Stimulated activated CD4-positive, alpha-beta T cell treated with anti-CD3 and anti-CD28 coated beads, Interleukin-1b, Interleukin-23, amount 100 ng/mL, for 1 hour (primary cell): ENCODE results near the gene AQP6.

Experiments
- DNase-seq, 2 donors: peaks; one replicate each; pipeline ENCODE4 v3.0.0-alpha.2; 2020; ENCODE audit warnings: low read depth in 2 of 2

Gene AQP6, protein sequence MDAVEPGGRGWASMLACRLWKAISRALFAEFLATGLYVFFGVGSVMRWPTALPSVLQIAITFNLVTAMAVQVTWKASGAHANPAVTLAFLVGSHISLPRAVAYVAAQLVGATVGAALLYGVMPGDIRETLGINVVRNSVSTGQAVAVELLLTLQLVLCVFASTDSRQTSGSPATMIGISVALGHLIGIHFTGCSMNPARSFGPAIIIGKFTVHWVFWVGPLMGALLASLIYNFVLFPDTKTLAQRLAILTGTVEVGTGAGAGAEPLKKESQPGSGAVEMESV

DNA sequence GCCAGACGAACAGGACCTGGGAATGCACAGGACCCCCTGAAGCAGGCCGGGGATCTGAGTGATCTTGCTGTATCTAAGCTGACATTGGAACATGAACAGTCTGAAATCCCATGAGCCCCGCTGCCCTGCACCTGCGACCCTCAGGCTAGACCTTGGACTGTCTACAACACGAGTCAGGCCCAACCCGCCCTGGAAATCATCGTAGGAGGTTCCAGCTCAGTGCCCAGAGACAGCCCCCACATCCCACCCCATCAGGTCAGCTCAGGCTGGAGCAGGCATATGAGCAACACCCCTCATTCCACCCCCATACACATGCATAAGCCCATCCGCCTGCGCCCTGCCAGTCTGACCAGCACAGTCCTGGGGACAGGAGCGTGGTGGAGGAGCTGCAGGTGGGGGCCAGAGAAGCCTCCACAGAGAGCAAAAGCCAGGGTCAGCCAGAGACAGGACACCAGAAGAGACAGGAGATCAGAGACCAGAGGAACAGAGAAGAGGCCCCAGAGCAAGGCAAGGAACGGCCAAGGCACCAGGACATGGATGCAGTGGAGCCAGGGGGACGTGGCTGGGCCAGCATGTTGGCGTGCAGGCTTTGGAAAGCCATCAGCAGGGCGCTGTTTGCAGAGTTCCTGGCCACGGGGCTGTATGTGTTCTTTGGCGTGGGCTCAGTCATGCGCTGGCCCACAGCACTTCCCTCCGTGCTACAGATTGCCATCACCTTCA is at the start of gene AQP6:
AQP6 (plus strand) TSS at position 307 of the 720 bp plus-strand sequence; CDS start at position 534, 227 bp downstream.
- DNase-seq: no peak

DNA sequence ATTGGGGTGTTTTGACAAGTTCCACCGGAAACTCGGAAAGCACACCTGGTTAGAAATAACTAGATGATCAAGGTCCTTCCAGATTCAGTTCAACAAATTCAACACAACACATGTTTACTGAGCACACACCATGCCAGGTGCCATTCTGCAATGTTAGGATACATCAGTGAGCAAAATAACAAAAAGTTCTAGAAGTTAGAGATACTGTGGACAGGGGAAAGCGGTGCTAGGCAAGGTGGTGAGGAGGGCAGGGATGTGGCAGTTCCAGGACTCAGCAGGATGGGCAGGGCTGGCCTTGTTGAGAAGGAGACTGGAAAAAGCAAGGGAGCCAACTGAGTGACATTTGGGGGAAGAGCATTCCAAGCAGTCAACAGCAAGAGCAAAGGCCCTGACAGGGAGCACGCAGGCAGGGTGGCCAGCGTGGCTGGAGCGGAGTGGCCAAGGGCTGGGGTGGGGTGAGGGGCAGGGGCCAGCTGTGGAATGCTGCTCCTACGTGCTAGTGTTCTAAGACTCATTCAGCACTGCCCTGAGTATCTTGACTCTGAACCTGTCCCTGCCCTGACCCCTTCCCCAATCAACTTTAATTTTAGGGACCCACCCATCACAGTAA is 49.6 kb upstream of the AQP6 start:
- DNase-seq: no peak

DNA sequence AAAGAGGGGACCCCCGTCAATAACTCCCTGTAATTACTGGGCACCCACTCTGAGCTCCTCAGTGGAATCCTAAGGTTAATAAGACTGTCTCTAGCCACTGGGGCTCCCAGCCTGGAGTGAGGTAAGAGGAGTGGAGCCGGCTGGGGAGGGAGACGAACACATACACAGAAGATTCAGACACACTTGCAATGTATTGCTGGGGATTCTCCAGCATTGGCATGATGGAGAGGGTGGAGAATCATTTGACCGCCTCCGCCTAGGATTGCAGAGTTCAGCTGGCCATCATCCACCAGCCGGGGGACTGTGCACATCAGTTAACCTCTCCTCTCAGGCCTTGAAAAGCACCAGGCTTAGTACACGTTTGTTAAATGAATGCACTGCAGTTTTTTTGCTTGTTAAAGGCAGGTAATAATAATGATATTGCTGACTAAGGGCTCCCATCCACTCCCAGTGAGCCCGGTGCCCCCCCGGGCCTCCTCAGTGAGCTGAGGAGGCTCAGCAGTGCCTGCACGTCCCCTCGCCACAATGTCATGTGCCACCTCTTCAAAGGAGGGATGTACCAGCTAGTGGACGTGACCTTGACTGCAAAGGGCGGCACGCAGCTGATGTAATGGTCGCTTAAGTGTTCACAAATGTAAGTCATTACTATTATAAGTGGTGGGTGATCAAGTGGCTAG is 48.7 kb upstream of the AQP6 start:
- no peak for DNase-seq

DNA sequence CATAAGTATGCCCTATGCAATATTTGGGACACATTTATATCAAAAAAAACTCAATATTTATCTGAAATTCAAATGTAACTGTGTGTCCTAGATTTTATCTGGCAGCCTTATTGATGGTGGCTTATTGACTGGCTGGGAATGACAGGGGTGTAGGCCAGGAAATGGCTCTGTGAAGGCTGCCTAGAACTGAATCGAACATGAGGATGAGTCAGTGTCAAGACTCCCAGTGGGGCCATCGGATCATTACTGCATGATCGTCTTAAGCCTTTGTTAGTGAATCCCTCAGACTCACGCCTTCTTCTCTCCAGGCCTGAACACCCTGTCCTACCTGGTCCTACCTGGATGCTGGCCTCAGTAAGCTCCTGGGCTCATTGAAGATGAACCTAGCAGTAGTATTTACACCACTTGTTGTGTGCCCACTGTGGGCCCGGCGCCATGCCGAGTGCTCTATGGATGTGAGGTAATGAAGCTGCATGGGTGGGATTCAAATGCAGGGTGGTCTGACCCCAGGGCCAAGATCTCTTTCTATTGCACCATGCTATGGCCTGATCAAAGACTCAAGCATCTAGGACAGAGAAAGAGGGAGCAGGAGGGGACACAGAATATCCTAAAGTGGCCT is 48.0 kb upstream of the AQP6 start:
- no peak for DNase-seq

DNA sequence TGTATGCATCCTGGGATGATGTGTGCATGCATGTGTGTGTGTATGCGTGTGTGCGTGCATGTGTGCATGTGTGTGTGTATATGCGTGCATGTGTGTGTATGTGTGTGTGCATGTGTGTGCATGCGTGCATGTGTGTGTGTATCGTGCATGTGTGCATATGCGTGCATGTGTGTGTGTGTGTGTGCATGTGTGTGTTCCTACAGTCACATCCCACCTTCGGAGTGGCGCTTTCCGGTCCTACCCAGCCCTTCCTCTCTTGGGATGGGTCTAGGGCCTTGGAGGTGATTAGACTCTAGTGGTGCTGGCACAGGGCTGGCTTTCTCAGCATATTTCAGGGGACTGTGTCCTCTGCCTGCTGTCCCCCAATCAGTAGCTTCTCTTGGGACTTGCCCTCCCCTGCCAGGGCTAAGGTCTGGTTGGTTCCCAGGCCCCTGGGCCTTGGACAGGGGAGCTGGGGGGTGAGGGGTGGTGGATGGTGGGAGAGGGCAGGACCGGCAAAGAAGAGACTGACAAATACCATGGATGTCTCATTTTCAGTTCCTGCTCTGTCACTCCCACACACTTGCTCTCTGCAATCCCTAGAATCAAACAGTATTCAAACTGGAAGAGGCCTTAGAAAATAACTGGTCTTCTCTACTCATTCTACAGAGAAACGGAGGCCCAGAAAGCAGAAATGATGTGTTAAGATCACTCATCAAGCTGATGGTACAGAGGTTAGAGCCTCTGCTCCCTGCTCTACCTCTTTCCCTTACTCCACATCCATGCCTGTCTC is 47.1 kb upstream of the AQP6 start:
- DNase-seq: no peak

DNA sequence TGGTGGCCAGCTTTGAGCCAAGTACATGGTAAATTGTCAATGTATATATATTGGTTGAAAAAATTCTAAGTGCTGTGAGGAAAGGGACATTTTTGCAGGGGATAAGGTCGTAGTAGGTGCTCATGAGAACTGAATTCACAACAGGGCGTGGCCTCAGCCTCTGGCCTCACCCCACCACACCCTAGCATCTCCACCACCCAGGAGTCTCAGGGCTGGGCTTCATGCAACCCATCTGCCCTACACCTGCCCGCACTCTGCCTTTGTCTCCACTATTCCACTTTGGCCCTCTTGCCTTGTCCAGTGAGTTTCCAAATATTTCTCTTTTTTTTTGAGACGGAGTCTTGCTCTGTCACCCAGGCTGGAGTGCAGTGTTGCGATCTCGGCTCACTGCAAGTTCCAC is 44.3 kb upstream of the AQP6 start:
- DNase-seq: no peak

DNA sequence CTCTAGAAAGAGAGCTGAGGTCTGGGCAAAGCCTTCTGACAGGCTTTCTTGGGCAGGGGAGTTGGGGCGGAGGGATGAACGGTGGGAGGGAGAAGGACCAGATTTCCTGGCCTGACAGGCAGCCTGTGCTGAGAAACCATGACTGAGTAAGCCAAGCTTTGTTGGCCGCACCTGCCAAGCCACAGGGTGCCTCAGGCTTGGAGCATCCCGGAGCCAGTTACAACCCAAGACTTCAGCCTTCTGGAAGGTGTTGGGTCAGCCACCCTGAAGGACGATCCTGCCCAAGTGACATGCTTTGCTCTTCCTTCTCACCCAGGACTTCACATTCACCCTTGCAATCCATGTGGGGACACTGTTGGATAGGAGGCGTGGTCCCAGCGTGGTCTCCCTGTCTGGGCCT is 43.2 kb upstream of the AQP6 start:
- no peak for DNase-seq

DNA sequence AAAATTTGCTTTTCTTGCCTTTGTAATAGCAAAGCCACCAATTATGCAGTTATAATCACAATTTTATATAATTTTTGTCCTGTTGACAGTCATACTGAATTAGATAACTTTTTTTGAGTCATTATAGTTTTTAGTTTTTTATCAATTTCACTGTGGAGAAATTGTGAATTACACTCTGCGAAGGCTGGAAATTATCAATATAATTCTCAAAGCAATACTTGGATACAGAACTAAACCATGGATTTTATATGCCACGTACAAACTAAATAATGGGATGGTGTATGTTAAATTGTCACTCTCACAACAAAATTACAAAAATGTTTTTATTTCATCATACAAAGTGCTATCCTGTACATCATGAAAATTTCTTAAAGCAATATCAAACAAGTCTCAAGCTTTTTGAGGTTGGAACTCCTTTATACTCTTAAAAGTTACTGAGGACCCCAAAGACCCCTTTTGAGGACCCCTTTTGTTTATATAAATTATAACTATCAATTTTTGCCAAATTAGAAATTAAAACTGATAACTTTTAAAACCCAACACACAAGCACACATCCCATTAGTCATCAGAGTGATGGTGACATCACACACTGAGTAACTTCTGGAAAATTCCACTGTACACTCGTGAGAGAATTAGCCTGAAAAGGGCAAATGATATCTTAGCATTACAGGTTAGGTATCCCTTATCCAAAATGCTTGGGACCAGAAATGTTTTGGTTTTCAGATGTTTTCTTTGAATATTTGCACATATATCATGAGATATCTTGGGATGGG is 42.0 kb upstream of the AQP6 start:
- no peak for DNase-seq

DNA sequence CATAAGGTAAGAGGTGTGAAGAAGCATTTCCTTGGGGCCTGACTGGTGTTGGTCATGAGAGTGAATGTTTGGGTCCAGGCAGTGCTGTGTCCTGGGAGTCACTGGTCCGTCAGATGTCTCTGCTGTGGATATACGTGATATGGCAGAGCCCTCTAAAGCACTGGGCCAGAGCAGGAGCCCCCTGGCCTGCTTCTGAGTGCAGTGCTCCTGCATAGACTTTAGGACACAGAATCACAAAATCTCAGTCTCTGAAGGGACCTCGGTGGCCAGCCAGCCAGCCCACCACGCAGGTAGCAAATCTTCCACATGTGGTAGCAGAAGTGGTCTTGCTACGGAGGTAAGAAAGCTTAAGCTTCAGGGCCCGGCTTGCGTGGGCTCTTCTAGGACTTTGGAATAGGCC is 40.7 kb upstream of the AQP6 start:
- no peak for DNase-seq

DNA sequence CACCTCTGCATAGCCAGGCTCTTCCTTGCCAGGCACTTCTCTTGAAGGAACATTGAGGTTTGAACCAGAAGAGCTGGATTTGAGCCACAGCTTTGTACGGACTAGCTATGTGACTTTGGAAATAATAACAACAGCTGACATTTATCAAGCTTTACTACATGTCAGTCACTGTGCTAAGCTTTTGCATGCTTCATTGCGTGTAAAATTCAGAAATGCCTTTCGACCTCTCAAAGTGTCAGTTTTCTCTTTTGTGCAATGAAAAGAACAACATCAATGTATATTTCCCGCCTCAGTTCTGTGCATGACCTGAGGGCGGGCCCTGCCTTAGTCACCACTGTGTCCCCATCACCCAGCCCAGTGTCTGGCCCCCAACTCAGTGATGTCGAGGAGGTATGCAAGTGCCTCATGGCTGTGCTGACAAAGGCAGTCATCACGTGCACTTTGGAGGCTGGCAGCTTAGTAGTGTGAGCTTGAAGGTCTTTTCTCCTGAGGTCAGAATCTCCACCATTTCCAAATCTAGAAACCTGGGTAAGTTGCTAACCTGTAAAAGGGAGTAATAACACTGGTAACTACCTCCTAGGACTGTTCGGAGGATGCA is 40.1 kb upstream of the AQP6 start:
- DNase-seq: no peak

DNA sequence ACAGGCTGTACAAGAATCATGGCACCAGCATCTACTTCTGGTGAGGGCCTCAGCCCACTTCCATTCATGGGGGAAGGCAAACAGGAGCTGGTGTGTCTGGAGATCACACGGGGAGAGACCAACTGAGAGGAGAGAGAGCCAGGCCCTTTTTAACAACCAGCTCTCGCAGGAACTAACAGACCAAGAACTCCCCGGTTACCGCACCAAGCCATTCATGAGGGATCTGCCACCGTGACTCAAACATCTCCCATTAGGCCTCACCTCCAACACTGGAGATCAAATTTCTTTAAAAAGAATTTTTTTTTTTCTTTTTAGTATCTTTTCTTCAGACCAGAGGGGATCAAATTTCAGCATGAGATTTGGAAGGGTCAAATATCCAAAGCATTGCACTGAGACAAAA is 39.0 kb upstream of the AQP6 start:
- no peak for DNase-seq

DNA sequence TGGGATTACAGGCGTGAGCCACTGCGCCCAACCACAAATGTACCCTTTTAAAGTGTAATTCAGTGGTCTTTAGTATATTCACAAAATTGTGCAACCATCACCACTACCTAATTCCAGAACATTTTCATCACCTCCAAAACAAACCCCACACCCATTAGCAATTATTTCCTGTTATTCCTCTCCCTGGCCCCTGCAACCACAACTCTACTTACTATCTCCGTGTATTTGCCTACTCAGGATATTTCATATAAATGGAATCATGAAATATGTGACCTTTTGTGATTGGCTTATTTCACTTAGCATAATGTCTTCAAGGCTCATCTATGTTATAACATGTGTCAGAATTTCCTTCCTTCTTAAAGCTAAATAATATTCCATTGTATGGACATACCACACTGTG is 38.2 kb upstream of the AQP6 start:
- DNase-seq: no peak

DNA sequence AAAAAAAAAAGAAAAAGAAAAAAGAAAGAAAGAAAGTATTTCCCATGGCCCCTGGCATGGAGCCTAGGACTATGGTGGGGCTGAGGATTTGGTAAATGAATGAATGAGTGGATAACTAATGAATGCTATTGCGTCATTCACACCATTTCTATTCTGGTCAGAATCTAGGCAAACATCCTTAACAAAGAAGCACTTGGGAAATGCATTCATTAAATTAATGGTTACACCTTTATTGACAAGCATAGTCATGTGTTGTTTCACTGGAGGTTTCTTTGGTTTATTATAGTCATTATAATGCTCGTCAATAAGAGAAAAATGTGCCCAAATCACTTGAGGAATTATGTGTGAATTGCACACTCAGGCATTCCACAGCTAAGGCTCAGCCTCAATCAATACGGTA is 35.8 kb upstream of the AQP6 start:
- no peak for DNase-seq

DNA sequence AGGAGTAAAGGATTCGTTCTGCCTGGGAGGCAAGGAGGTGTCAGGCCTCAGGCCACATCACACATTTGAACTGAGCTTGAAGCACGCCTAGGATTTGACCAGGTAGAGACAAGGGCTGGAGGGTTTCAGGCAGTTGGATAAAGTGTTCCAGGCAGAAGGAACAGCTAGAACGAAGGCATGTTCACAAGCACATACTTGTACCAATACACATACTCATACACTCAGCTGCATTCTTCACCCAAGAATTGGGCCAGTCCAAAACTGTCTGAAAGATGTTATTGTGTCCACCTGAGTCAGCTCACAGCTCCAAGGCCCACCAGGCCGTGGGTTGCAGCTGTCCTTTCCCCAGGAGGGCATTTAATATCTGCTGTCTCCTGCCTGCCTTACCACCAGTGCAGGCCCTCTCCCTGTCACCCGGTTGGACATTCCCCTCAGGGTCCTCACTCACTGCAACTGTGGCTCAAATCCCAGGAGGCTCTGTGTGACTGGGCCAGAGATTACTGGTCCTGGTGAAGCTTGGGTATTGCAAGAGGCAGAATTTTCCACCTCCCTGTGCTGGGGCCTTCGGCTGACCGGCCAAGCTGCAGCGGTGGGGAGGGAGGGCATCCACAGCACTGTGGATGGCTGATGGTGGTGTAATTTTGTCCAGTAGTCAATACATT is 35.0 kb upstream of the AQP6 start:
- DNase-seq: no peak

DNA sequence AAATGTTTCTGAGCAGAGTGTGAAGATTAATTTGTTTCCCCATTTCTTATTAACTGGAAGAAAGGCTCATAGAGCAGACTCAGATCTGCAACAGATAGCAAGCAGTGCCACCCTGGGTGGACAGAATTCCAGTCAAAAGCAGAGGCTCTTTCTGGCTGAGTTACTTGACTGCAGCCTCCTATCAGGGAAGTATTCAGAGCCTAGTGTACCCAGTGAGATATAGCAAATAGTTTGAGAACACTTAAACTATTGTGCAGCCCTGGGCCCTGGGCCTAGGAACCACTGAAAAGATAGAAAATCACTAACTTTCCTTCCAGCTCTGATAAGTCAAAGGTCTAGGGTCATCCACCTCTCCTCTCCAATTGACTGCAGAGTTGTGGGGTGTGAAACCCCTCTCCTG is 33.4 kb upstream of the AQP6 start:
- no peak for DNase-seq

DNA sequence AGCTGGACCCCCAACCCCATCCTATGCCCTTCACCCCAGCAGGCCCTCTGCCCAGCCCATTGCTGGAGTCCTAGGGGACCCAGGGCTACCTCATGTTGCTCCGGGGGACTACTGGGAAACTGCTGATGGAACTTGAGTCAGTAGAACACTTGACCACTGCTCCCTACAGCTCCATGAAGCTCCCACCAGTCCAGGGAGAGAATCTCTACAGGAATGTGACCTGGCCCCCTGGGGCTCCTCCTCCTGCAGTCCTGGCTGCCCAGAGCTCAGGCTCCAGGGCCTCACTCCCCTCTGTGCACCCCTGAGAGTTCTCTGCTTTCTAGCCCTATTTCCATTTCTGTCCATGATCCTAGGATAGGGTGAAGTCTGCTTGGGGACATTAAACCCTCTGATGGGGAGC is 33.0 kb upstream of the AQP6 start:
- DNase-seq: no peak

DNA sequence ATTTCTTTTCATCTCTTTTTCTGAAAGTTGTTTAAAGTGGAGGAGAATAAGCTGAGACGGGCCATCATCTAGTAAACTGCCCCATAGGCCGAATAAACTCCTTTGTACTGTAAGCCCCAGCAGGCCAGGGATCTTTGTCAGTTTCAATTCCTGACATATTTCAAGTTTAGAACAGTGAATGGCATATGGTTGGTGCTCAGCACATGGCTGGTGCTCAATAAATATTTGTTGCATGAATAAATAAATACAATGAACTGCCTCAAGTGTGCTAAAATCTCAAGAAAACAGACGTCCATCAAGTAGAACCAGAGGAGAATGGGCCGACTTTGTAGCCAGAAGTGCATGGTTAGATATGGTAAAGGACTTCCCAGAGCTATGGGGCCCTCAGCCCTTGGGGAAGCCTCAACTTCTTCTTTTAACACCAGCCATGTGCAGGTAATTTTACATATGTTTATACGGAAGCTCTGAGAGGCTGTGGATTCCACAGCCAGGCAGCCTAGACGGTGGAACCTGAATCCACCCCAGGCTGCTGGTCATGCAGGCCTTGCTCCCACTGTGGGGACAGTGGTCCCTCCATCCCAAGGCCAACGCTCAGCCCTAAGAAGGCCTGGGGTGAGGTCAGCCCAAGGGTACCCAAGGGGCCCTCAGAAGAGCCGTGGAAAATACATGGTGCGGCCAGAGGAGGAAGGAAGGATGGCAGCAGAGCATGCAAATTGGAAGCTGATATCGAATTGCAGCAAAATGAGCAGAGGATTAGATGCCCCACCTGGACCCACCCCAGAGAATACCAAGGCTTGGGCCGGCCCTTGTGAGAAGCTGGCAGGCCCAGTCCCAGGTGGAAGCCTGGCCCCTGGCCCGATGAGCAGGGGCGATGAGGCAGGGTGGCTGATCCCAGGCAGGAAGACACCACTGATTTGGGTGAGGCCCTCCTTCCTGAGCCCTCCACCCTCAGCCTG is 30.9 kb upstream of the AQP6 start:
- no peak for DNase-seq

DNA sequence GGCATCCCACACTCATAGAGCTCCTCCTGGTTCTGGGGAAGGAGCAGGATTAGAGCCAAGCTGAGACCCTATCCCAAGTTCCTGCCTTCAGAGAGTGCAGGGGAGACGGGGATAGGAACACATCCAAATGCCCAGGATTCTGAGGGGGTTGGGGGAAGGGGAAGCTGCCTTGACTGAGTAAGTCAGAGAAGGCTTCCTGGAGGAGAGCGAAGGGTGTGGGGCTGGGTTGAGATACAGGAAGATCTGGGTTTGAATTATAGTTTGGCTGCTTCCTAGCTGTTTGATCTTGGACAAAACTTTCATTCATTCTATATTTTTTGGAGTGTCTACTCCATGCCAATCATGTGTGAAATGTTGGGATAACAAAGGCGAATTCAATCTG is 30.2 kb upstream of the AQP6 start:
- no peak for DNase-seq
